Tibial nerve (tissue), 4 donors: ENCODE results near the gene SOX18. TPM values are rescaled to one million over a fixed set of nuclear protein-coding genes. Genes with fewer than 3 reads are reported as not detected.

Experiments used
- DNase-seq, 2 donors: peaks; one replicate each; pipeline ENCODE4 v3.0.0-alpha.2; 2019; ENCODE audit warnings: low spot score in 2 of 2
- H3K27ac ChIP-seq, 4 donors: fragments of 200-600 bp; sonication (generic) in 3 of 4; one replicate each; pipeline ENCODE4 v1.5.1; 2017 to 2019; ENCODE audit warnings: mild to moderate bottlenecking in 1 of 4
- H3K27me3 ChIP-seq, 2 donors: fragments of 200-600 bp; sonication (generic) in 1 of 2; one replicate each; pipeline versions ENCODE4 v1.5.1 to v1.6.0; 2017 to 2019
- H3K36me3 ChIP-seq, 3 donors: fragments of 200-600 bp; sonication (generic); one replicate each; pipeline ENCODE4 v1.5.1; 2018 to 2019
- H3K4me1 ChIP-seq, 4 donors: fragments of 200-600 bp; sonication (generic) in 3 of 4; one replicate each; pipeline ENCODE4 v1.5.1; 2017 to 2019
- H3K4me3 ChIP-seq, 4 donors: fragments of 200-600 bp; sonication (generic) in 3 of 4; one replicate each; pipeline ENCODE4 v1.5.1; 2017 to 2019; ENCODE audit warnings: mild to moderate bottlenecking in 1 of 4, moderate library complexity in 1 of 4
- H3K9me3 ChIP-seq, 4 donors: fragments of 200-600 bp; sonication (generic) in 3 of 4; one replicate each; pipeline ENCODE4 v1.5.1; 2017 to 2019
- EP300 ChIP-seq, 2 donors: sonication (generic); formaldehyde crosslinking; IDR thresholded peaks; one replicate each; pipeline ENCODE4 v1.6.1; 2017; ENCODE audit warnings: antibody characterized with exemption in 2 of 2, mild to moderate bottlenecking in 1 of 2
- POLR2A ChIP-seq, 2 donors: fragments of 450-650 bp; IDR thresholded peaks; one replicate each; pipeline ENCODE4 v1.6.1; 2017; ENCODE audit warnings: antibody characterized with exemption in 2 of 2, mild to moderate bottlenecking in 2 of 2, moderate library complexity in 2 of 2
- WGBS, 2 donors: methylation state at CpG; one replicate each; pipeline ENCODE4 v1.1.5; 2018; 5-methylcytosine and 5-hydroxymethylcytosine counted together
- small RNA-seq: library from RNA; depleted of rRNA; stranded (forward); fragments of <200 nt; gene quantifications from one replicate; pipeline ENCODE3, GENCODE V24; 2016
- total RNA-seq, 4 donors: library from RNA; depleted of rRNA; stranded (reverse); fragments of >200 nt; gene quantifications; one replicate each; pipeline ENCODE4 v1.1.0, GENCODE V29; 2016
- TF ChIP-seq, protein P1 (sequence below), 5 experiments: fragments of 200-600 bp in 3 of 5; fragments of 450-650 bp in 2 of 5; sonication (generic) in 3 of 5; IDR thresholded peaks; one replicate each; pipeline ENCODE4 v1.5.1; 2016 to 2019; ENCODE audit warnings: antibody characterized with exemption in 5 of 5, mild to moderate bottlenecking in 3 of 5, moderate library complexity in 2 of 5

Gene SOX18
- total RNA-seq, 4 donors from 2014 or later: 4.6 to 44.6 (median 21.4) TPM

DNA sequence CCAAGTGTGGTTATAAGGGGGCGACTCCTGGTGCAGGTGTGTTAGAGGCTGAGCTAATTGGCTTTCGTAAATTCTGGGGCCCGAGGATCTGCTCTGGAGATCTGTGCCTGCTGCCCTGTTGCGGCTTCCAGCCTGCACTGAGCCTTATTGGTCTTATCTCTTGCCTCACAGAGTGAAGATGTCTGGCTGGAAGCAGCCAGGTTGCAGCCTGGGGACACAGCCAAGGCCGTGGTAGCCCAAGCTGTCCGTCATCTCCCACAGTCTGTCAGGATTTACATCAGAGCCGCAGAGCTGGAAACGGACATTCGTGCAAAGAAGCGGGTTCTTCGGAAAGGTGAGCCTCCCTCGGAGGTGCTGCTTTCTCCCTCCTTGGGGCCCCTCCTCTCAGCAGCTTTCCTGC lies 48.5 kb downstream of the SOX18 start:
- Histone ChIP-seq H3K36me3 (peaks cover 4 to 100% (median 34%) of the 10 kb centered on the region in 3 donors), H3K4me1 (no peaks in the 10 kb centered on the region), H3K4me3 (no peak overlapping the region), H3K27me3 (no peaks in the 10 kb centered on the region), H3K27ac (no peak overlapping the region), H3K9me3 (no peaks in the 10 kb centered on the region)
- no peak for DNase-seq
- TF ChIP-seq, protein P1, sequence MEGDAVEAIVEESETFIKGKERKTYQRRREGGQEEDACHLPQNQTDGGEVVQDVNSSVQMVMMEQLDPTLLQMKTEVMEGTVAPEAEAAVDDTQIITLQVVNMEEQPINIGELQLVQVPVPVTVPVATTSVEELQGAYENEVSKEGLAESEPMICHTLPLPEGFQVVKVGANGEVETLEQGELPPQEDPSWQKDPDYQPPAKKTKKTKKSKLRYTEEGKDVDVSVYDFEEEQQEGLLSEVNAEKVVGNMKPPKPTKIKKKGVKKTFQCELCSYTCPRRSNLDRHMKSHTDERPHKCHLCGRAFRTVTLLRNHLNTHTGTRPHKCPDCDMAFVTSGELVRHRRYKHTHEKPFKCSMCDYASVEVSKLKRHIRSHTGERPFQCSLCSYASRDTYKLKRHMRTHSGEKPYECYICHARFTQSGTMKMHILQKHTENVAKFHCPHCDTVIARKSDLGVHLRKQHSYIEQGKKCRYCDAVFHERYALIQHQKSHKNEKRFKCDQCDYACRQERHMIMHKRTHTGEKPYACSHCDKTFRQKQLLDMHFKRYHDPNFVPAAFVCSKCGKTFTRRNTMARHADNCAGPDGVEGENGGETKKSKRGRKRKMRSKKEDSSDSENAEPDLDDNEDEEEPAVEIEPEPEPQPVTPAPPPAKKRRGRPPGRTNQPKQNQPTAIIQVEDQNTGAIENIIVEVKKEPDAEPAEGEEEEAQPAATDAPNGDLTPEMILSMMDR (IDR thresholded peaks at IDR 0.05): no peak
- TF ChIP-seq POLR2A (IDR thresholded peaks at IDR 0.05) (no peak), EP300 (IDR thresholded peaks at IDR 0.05) (no peak)
- WGBS, 2 donors: 88 to 94% methylated on average over 12 of the region's 12 CpGs

Small RNA genes lying within 50 kb of the gene (small RNA-seq; reads per million reads assigned to genes)
- not detected for gene AL355803.1
- gene MIR6813: not detected

Other genes starting within 250 kb of the SOX18 start
- gene ZBTB46, start 218.4 kb downstream of the SOX18 start, total RNA-seq: 10 to 100 TPM; 11.5 to 20.4 (median 12.6) TPM
- gene ABHD16B, start 188.1 kb downstream of the SOX18 start, total RNA-seq: not detected
- gene TPD52L2, start 184.4 kb downstream of the SOX18 start, total RNA-seq: 100 to 1,000 TPM; 108 to 122 (median 115) TPM
- 10 to 100 TPM; 30.6 to 40.2 (median 32.1) TPM for gene DNAJC5, start 154.5 kb downstream of the SOX18 start, total RNA-seq
- gene UCKL1, start 93.2 kb downstream of the SOX18 start, total RNA-seq: 10 to 100 TPM; 31.2 to 96.0 (median 50.0) TPM
- gene ZNF512B, start 79.7 kb downstream of the SOX18 start, total RNA-seq: 10 to 100 TPM in 2 of 4 donors, 1 to 10 TPM in 2; 8.3 to 18.3 (median 11.7) TPM
- gene SAMD10, start 70.0 kb downstream of the SOX18 start, total RNA-seq: 1 to 10 TPM; 1.3 to 5.1 (median 2.8) TPM
- 10 to 100 TPM; 70.5 to 77.0 (median 73.8) TPM for gene PRPF6, start 68.5 kb downstream of the SOX18 start, total RNA-seq
- gene C20orf204, start 13.5 kb downstream of the SOX18 start, total RNA-seq: 10 to 100 TPM in 1 of 4 donors, 1 to 10 TPM in 3; 1.7 to 14.4 (median 4.1) TPM
- gene TCEA2, start 13.6 kb upstream of the SOX18 start, total RNA-seq: 10 to 100 TPM; 45.6 to 62.9 (median 59.2) TPM
- gene RGS19, start 29.9 kb upstream of the SOX18 start, total RNA-seq: 10 to 100 TPM; 12.9 to 35.7 (median 20.1) TPM
- gene OPRL1, start 30.4 kb upstream of the SOX18 start, total RNA-seq: 1 to 10 TPM in 1 of 4 donors, under 1 TPM in 3; 0.21 to 1.5 (median 0.71) TPM
- 1 to 10 TPM in 1 of 4 donors, under 1 TPM in 2, not detected in 1; 0.59 to 1.3 (median 0.84) TPM for gene LKAAEAR1, start 34.8 kb upstream of the SOX18 start, total RNA-seq
- not detected for gene NPBWR2, start 57.9 kb upstream of the SOX18 start, total RNA-seq
- gene MYT1, start 114.8 kb upstream of the SOX18 start, total RNA-seq: not detected
- gene PCMTD2, start 206.1 kb upstream of the SOX18 start, total RNA-seq: 100 to 1,000 TPM in 3 of 4 donors, 10 to 100 TPM in 1; 57.0 to 119 (median 103) TPM